NCI-H1048 (cell line): ENCODE results near the gene SARDH.

Experiments
- DNase-seq: peaks from one replicate; lab custom pipeline; 2025; lab: John Stamatoyannopoulos, UW

The SARDH gene

DNA sequence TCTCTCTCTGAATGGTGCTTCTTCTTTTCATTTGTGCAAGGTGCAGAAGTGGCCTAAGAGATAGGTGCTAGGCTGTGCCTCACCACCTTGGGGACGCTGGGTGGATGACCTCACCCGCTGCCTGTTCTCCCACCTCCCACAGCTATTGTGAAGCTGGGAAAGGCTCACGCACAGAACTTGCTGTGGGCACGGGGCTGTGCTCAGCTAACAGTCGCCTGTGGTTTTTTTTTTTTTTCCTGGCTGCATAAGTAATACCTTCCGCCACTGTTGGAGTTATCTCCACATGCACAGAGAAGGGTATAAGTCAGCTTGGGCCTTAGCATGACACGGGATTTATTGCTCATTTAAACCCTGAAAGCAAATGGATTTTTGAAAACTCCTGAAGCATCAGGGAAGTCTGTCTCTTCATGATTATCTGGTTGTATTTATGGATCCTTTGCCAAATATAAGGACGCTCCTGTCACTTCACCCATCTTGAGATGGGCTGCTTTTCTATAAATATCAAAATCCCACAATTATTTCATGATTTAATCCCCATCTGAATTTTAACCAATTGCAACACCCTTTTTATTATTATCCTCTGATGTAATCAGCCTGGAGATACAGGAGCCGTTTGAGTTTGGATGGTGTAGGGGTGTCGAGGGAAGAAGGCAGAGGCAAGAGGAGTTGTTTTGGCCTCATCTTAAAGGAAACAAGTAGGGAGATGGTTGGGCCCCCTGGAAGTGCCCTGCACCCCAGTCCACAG is 93.0 kb downstream of the SARDH start:
- DNase-seq, result no peak

DNA sequence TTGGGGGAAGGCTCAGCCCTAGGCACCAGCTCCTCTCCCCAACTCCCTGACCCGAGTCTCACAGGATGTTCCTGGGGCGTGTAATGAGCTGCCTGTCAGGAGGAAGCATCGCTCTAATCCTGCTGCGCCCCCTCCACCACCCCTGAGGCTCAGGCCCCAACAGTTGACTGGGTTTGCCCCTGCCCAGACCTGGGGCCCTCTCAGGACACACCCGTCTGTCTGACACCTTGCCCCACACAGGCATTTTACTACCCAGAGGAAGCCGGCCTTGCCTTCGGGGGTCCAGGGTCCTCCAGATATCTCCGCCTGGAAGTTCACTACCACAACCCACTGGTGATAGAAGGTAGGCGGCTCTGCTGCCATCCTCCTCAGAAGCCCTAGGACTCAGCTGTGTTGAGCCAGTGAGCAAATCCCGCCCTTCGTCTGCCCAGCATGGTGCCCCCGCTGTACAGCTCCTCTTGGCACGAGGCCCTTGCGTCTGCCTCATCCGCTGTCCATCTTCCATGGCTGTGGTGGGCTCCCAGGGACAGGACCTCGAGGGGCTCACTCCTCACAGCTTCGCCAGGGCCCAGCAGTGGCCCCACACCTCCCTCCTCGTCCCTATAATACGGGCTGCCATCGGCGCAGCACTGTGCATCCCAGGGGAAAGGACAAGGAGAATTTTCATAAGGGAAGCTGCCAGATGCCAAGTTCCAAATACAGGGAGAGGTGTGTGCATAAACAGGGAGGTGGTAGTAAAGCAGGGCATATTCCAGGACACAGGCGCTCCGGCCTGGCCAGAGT is 94.0 kb downstream of the SARDH start:
- DNase-seq, result no peak

DNA sequence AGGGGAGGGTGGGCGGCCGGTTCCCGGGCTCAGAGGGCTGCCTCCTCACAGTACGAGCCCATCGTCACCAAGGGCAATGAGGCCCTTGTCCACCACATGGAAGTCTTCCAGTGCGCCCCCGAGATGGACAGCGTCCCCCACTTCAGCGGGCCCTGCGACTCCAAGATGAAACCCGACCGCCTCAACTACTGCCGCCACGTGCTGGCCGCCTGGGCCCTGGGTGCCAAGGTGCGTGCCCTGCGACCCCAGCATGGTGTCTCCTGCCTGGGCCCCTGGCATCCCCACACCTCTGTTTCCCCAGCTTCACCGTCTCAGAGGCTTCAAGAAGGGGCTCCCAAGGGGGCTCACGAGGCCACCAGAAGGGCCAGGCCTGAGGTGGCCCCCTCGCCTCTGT is 94.8 kb downstream of the SARDH start:
- DNase-seq, result no peak

DNA sequence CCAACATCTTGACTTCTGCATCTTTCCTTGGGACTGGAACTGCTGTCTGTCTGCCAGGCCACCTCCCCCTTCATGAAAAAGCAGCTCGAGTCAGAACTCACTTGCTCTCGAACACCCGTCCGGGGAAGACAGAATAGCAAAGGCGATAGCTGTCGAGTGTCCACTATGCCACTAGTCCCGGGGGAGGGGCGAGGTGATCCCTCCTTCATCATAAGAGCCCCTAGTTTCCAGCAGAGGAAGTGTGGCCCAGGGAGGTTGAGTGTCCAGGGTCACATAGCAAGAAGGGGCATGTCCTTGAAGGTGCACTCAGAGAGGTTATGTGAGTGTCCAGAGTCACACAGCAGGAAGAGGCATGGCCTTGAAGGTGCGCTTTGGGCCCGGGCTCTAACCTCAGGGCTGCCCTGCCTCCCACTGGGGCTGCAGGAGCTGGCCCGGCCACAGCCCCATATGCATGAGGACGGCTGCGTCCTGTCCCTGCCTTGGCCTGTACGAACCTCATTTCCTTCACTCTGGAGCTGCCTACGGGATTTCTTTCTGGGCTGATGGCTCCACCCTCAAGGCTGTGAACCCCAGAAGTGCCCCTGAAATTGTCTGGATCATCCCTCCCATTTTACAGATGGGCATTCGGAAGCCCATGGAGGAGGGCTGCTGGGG is 95.3 kb downstream of the SARDH start:
- no peak for DNase-seq

DNA sequence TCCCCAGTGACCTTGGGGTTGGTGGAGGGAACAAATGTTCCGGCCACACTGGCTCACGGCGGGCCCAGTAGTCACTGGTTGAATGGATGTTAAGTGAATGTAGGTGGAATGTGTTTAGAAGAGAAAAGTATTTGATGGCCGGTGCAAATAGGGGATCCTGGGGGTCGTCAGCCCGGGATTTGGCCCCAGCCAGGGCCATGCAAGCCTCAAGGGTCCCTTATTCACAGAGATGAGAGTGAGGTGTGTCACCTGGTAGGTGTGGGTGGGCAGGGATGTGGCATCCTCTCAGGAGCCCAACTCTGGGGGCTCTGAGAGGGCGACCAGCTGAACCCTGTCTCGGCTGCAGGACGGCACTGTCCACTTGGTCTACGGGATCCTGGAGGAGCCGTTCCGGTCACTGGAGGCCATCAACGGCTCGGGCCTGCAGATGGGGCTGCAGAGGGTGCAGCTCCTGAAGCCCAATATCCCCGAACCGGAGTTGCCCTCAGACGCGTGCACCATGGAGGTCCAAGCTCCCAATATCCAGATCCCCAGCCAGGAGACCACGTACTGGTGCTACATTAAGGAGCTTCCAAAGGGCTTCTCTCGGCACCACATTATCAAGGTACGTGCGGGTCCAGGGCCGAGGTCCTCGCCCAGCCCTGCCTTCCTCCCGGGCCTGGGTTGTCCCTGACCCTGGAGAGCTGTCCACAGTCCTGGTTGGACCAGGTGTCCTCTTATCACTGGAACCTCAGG is 96.1 kb downstream of the SARDH start:
- DNase-seq, result no peak

DNA sequence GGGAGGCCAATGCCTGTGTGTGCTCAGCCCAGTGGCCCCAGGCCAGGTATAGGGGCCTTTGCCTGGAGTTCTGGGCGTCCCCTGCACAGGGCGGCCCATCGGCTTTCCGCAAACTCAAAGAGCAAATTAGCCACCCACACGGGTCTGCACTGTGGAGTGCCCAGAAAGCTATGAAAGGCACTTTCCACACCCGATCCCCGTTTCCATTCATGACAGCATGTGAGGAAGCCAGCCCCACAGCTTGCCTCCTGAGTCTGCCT is 96.8 kb downstream of the SARDH start:
- DNase-seq, result no peak

DNA sequence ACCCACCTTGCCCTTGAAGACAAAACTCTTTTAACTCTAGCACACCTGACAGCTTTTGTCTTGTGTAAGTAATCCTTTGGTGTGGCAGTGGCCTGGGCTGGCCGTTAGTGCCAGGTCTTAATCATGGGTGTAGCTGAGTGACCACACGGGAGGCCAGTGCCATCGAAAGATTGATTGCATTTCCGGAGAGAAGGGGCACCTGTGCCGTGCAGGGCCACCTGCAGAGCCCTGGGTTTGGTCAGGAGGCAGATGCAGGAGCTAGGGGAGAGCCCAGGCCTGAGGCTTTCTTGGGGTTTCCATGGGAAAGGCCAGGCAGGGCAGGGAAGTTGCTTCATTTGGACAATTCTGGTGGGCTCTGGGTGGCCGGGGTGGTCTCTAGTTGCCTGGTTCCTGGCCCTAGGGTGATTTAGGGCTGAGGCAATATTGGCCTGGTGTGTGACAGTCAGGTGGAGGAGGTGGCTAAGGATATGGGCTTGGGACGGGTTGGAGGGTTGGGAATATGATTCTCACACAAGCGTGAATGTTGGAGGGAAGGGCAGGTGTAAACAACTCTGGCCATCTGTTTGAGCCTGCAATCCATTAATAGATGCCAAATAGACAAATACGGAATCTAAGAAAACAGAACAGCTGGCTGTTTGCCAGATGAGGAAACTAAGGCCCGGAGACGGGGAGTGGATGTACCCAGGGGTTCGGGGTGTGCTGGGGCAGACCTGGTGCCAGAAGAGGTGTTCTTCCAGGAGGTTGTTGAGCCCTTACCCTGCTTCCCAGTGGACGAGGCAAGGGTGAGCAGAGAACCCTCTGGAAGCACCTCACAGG is 97.4 kb downstream of the SARDH start:
- no peak for DNase-seq

DNA sequence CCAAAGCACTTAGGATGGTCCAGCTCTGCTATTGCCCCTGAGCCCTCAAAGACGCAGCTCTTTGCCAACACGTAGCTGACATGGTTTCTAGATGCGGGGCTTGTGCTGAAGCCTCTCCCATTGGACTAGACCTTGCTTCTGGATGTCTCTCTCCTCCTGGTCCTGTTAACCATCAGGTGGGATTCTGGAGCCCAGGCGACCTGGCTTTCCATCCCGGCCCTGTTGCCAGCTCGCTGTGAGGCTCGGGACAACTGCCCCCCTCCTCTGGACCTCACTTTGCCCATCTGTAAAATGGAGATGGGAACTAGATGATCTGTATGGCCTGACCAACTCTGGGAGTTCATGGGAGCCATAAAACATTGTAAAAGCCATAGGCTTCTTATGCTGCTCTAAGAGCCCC is 98.0 kb downstream of the SARDH start:
- DNase-seq, result no peak

DNA sequence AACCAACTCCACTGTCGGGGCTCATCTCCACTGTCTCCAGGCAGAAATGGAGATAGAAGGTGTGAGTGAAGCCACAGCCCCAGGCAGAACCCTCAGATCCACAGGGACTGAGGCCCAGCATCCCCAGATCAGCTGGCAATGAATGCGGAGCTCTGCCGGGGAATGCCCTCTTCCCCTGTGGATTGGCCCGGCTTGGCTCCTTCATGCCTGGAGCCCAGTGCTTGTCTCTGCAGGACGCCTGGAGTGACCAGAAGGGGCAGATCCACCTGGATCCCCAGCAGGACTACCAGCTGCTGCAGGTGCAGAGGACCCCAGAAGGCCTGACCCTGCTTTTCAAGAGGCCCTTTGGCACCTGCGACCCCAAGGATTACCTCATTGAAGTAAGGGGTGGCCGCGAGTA is 98.5 kb downstream of the SARDH start:
- DNase-seq, result no peak

DNA sequence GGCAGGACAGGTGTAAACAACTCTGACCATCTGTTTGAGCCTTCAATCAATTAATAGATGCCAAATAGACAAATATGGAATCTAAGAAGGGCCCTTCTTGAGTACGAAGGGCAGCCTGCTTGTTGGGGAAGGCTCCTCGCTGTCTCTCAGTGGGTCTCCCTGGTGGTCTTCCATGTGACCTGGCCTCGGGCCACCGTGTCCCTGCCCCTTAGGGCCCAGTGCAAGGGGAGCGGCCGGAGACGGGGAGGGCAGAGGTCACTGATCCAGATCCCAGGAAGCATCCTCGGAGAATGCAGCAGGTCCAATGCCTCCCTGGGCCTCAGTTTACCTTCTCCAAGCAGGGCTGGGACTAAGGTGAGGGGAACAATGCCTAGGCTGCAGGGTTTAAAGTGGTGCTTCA is 99.4 kb downstream of the SARDH start:
- no peak for DNase-seq

DNA sequence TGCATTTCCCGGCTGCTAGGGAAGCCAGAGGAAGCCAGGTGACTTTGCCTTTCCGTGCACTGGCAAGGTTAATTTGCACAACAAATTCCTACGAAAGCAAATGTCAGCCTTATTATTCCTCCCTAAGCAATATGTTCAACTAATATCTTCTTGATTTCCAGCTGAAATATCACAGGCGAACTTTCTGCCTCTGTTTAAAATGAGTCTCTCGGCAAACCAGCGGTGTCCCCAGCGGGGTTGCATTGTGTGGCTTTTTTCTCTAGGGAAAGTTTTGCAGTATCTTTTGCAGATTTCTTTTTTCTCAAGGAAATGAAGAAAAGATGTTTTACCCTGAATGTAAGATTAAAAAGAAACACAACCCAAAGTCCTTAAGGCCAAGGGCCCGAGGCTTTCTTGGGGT is 100.1 kb downstream of the SARDH start:
- DNase-seq, result no peak

DNA sequence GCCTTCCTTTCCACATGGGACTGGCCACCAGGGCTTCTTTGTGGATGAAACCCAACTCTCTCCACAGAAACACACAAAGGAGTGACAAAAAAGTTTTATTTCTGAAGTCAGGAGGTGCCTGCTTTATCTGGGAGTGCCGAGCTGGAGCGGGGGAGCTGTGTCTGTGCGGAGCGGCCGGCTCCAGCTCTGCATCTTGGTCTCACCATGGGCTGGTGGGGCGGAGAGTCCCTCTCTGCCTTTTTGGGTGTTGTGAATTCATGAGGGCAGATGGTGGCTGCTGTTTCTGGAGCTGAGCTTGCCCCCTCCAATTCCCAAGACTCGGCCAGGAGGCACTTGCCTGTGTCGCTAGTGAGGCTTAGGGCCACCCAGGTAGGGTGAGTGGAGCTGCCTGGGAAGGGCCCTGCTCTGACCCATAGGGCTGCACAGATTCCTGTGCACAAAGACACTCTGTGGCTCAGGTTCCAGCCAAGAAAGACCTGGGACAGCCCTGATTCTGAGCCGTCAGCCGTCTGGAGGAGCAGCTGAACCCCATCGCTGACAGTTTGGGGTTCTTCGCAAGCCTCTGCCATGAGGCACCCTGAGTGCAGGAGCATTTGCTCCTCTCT is 100.6 kb downstream of the SARDH start:
- DNase-seq, result no peak

DNA sequence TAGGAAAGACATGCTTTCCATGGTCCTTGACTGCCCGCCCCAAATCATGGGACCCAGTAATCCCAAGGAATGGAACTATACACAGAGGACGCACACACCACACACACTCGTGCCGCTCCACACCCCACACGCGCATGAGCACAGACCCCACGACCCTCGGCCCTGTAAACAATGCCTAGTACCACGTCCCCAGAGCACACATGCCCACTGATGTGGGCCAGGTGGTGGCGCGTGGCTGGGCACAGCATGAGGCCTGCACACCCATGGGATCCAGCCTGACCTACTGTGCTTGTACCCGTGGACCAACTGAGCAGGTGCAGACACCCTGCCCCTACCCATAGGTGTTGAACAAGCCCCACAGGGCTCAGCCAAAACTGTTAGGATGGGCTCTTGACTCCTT is 101.2 kb downstream of the SARDH start:
- DNase-seq, result no peak

DNA sequence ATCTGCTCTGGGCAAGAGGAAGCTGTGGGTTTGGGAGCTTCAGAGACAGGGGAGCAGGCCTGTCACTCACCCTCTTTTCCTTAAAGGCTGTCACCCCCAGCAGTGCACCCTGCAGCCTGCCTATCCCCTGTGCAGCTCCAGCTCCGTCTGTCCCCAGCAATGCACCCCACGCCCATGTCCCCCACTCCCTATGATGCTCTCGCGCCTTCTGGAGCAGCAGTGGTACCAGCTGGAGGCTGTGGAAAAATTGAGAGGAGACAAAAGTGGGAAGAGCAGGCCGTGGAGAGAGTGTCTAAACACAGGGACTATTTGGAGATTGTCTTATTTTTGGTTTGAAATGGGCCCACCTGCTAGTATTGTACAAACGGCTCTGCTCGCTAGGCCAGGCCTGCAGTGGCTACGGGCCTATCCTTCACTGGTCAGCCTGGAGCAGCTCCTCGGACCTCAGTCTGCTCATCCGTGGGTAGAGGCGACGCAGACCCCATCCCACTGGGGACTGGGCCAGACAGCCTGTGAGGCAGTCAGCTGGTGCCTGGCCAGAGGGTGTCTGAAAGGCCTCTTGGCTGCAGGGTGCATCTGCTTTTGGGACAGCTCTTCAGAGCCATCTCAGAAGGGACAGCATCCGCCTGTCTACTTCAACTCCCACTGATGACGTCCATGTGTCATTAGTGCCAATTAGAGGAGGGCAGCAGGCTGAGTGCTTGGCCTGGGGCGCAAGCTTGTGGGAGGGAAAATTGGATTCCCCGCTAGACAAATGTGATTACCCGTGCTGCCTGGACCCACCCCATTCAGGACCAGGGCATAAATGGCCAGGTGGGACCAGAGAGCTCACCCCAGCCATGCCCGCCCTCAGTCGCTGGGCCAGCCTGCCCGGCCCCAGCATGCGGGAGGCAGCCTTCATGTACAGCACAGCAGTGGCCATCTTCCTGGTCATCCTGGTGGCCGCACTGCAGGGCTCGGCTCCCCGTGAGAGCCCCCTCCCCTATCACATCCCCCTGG is 102.3 kb downstream of the SARDH start, which contains the start of gene DBH:
Gene DBH, plus strand, starts transcription at position 831 of the 999 bp plus-strand sequence. Its CDS starts 9 bp downstream, at position 840.
- DNase-seq, result no peak

DNA sequence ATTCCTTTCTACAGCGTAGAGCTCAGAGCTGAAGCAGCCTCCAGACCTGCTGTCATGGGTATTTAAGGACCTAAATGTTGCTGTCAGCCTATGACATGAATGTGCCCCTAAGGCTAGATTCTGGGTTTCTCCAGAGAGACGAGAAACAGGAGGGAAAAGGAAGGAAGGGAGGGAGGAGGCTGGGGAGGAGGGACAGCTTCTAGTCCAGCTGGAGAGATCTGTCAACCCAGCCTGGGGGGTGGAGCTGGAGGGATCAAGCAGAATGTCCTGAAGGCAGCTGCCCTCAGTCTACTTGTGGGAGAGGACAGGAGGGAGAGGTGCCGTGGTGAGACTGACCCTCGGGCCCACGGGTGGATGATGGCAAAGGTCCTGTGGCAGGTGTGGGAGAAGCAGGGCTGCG is 103.1 kb downstream of the SARDH start:
- DNase-seq, result no peak

DNA sequence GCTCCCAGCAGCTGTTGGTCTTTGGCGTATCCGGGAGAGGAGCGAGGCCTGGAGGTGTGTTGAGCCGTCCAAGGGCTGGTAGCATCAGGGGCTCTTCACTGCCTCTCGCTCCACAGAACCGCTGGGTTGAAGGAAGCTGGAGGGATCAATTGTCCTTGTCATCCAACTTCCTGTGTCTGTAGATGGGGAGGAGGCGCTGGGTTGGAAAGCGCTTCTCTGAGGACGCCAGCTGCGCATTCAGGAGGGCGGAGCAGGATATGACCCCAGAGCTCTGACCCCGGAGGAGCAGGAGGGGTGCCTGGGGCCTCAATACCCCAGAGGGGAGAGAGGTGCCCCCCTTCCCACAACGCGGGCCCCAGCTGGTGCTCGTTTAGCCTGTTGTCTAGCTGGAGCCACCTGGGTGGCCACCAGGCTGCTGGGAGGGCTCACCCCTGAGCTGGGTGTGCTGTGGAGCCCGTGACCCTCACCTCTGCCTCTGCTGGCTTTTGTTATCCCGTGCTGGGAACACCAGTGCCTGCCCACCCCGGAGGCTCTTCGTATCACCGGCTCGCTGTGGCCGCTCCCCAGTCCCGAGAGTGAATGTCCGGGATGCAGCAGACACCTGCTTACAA is 104.0 kb downstream of the SARDH start:
- no peak for DNase-seq

DNA sequence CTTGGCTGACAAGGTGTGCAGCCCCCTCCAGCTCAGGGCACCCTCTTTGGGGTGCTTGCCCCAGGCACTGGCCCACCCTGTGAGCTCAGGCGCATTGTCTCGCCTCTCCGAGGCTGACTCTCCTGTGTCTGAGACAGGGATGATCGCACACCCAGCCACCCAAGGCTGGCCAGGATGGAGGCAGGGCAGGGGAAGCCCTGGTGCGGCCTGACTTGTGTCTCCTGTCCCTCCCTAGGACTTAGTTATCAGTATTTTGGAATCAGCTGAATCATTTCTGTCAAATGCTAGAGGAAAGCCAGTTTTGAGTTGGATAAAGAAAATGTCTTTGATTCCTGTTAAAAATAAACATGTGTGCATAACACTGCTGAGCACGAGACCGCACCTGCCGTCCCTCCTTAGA is 104.5 kb downstream of the SARDH start:
- DNase-seq, result no peak

DNA sequence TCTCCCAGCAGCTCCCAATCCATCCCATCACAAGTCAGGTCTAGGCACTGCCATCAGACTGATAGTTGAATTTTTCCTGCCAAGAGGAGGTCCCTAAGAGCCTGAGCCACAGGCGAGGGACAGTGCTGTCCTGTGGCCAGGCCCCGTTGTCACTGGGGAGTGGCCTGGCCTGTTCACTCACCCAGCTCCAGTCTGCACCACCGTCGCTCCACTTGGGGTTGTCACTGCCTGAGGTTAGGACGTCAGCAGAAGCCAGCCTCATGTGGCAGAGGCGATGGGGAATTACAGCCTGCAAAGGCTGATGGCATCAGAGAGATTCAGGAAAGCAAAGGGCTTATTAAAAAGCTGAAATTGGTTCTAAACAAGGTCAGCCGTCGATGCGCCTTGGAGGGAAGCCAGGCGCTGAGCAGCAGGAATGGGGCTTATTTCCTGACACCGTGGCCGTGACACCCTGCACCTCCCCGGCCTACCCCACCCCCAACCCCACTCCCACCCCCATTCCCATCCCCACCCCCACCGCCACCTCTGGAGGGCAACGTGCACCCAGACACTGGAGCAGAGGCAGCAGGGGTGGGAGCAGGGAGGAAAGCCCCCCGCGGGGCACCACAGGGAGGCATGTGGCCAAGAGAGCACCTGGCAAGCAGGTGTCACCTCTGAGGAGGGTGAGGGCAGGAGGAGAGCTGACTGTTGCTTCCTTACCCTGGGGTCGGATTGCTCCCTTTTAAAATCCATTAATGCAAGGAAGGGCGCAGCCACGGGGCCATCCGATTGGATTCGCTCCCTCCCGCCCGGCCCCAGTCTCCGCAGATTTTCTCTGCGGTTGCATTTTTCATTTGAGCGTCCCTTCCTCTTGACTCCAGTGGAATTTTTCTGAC is 105.1 kb downstream of the SARDH start:
- DNase-seq, result no peak

DNA sequence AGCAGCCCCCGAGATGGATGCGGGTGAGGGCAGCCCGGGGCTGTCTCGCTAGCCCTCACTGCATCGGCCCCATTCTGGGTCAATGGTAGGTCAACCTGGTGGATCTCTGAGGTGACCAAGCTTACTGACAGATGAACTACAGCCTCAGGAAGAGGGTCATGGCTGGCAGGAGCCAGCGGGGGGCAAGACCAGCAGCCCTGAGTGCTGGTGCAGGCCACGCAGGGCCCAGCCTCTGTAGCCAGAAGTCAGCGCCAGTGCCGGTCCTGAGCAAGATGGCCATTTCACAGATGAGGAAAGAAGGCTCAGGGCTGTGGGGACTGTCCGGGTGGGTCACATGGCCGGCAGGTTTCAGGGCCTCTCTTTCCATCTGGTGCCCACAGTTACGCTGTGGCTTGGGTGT is 107.0 kb downstream of the SARDH start:
- no peak for DNase-seq
